Neural cell (in vitro differentiated cells): ENCODE data around the gene DTYMK.

Experiments
- CTCF ChIP-seq: fragments of 450-650 bp; IDR thresholded peaks from 2 replicates; pipeline ENCODE4 v1.5.1; 2014; ENCODE audit warnings: antibody characterized with exemption, mild to moderate bottlenecking, moderate library complexity; ENCODE audit not compliant: poor library complexity, severe bottlenecking
- REST ChIP-seq: IDR thresholded peaks from 2 replicates; pipeline ENCODE4 v1.6.1; 2012; ENCODE audit warnings: borderline replicate concordance

GRCh38 chr2:241649927-241650326 lies 36.7 kb downstream of the DTYMK start:
- TF ChIP-seq CTCF (no peak), REST (no peak)
